Myocyte (in vitro differentiated cells): ENCODE data around the gene ZNF569. TPM values are rescaled to one million over a fixed set of nuclear protein-coding genes. Genes with fewer than 3 reads are reported as not detected.
"Not testable (repeated sequence)": the region's sequence is repeated elsewhere in the genome, so short reads cannot be mapped to it uniquely, and the experiment has no call there.

Experiments
- DNase-seq: peaks from one replicate; pipeline ENCODE4 v3.0.0-alpha.2; 2012; ENCODE audit warnings: low read depth
- total RNA-seq: library from RNA; depleted of rRNA; stranded (reverse); fragments of >200 nt; gene quantifications from 2 replicates; pipeline ENCODE4 v1.2.3, GENCODE V29; 2014

The ZNF569 gene
- total RNA-seq, 1 donor from 2014 or later = 7.8 TPM

DNA sequence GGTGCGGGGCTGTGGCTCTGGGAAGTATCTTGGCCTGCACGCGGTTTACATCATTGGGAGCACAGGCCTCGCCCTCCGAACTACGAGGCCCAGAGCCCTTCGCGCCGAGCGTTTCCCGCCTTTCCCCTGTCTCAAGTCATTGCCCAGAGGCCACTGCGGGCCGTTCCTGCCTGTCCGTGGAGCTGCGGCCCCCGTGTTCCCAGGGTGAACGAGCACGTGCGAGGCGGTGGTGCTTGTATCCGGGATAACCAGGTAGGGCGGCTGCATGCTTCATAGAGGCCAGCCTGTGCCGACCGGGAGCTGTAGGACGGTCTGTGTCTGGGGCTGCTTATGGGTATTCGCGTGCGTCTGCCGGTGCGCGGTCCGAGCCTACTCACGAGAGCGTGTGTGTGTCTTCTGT is 63.8 kb downstream of the ZNF569 start:
- DNase-seq = no peak

GRCh38 chr19:37401078-37401477 is 66.2 kb downstream of the ZNF569 start:
- no peak for DNase-seq

GRCh38 chr19:37391399-37391798 is 75.8 kb downstream of the ZNF569 start:
- not testable (repeated sequence) for DNase-seq

DNA sequence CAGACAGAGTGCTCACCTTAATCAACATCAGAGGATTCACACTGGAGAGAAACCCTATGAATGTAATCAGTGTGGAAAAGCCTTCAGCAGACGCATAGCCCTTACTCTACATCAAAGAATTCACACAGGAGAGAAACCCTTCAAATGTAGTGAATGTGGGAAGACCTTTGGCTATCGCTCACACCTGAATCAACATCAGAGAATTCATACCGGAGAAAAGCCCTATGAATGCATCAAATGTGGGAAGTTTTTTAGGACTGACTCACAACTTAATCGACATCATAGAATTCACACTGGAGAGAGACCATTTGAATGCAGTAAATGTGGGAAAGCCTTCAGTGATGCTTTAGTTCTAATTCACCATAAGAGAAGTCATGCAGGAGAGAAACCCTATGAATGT is 78.0 kb downstream of the ZNF569 start:
- no peak for DNase-seq

- DNase-seq = peak; percentile 99
Observed at GRCh38 chr19:37370880-37371661, 96.2 kb downstream of the ZNF569 start, which contains the start of gene ZNF527. Gene ZNF527, plus strand, starts transcription at chr19:37371099. Its CDS starts 3,100 bp downstream, at chr19:37374199.

GRCh38 chr19:37370386-37370879 is 96.8 kb downstream of the ZNF569 start:
- DNase-seq = not testable (repeated sequence)

DNA sequence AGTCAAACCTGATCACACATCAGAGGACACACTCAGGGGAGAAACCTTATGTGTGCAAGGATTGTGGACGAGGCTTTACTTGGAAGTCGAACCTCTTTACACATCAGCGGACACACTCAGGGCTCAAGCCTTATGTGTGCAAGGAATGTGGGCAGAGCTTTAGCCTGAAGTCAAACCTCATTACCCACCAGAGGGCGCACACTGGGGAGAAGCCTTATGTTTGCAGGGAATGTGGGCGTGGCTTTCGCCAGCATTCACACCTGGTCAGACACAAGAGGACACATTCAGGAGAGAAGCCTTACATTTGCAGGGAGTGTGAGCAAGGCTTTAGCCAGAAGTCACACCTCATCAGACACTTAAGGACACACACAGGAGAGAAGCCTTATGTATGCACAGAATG is 104.5 kb downstream of the ZNF569 start:
- no peak for DNase-seq

- peak; percentile 72 for DNase-seq
Observed at GRCh38 chr19:37361994-37362393, 105.2 kb downstream of the ZNF569 start.

Other genes starting within 250 kb of the ZNF569 start
- 5.6 and 9.8 TPM in 2 replicates for gene ZNF383, start 249.2 kb downstream of the ZNF569 start, total RNA-seq
- gene ZNF527, start 96.3 kb downstream of the ZNF569 start, total RNA-seq = 4.4 and 15.7 TPM in 2 replicates
- gene ZNF570, start 1.9 kb upstream of the ZNF569 start, total RNA-seq = 7.4 and 9.4 TPM in 2 replicates
- gene ZNF793, start 39.5 kb upstream of the ZNF569 start, total RNA-seq = 0.43 and 0.94 TPM in 2 replicates
- 4.4 and 4.8 TPM in 2 replicates for gene ZNF571, start 127.3 kb upstream of the ZNF569 start, total RNA-seq
- gene ZNF540, start 127.4 kb upstream of the ZNF569 start, total RNA-seq = 0.68 and 1.3 TPM in 2 replicates
- gene ZFP30, start 188.0 kb upstream of the ZNF569 start, total RNA-seq = 14.8 and 21.2 TPM in 2 replicates